HG02759 (cell line): ENCODE data around the gene RARA.
"Not testable (repeated sequence)": the region's sequence is repeated elsewhere in the genome, so short reads cannot be mapped to it uniquely, and the experiment has no call there.

Source experiments
- ATAC-seq: cut with Tn5 transposase; IDR thresholded peaks from one replicate; pipeline ENCODE4 v1.9.1; 2021; ENCODE audit warnings: mild to moderate bottlenecking, moderate library complexity; ENCODE audit not compliant: unreplicated experiment

The RARA gene

GRCh38 chr17:40297511-40297910 is 11.5 kb upstream of the RARA start:
- ATAC-seq, result no peak

GRCh38 chr17:40298726-40299125 is 10.3 kb upstream of the RARA start:
- no peak for ATAC-seq

- ATAC-seq, result not testable (repeated sequence)
Measured at GRCh38 chr17:40299159-40299757, 9.7 kb upstream of the RARA start.

GRCh38 chr17:40301315-40301714 is 7.7 kb upstream of the RARA start:
- no peak for ATAC-seq

GRCh38 chr17:40303009-40303657 is 5.8 kb upstream of the RARA start:
- no peak for ATAC-seq

- ATAC-seq, result no peak
Measured at GRCh38 chr17:40303708-40304551, 5.0 kb upstream of the RARA start.

- ATAC-seq, result not testable (repeated sequence)
Measured at GRCh38 chr17:40304552-40304863, 4.5 kb upstream of the RARA start.

- not testable (repeated sequence) for ATAC-seq
Measured at GRCh38 chr17:40304866-40305265, 4.1 kb upstream of the RARA start.

- no peak for ATAC-seq
Measured at GRCh38 chr17:40306395-40306794, 2.6 kb upstream of the RARA start.

- no peak for ATAC-seq
Measured at GRCh38 chr17:40307001-40307730, 1.8 kb upstream of the RARA start.

GRCh38 chr17:40307740-40308239 is 1.2 kb upstream of the RARA start:
- ATAC-seq, result no peak

- no peak for ATAC-seq
Measured at GRCh38 chr17:40309949-40310510, 1.1 kb downstream of the RARA start.

- ATAC-seq, result no peak
Measured at GRCh38 chr17:40310882-40311391, 2.0 kb downstream of the RARA start.

- no peak for ATAC-seq
Measured at GRCh38 chr17:40311575-40311974, 2.6 kb downstream of the RARA start.

GRCh38 chr17:40312131-40312731 is 3.3 kb downstream of the RARA start:
- ATAC-seq, result peak; percentile 34

GRCh38 chr17:40312893-40313667 is 4.1 kb downstream of the RARA start:
- no peak for ATAC-seq

GRCh38 chr17:40313668-40314583 is 4.9 kb downstream of the RARA start:
- no peak for ATAC-seq

- no peak for ATAC-seq
Measured at GRCh38 chr17:40314584-40314956, 5.6 kb downstream of the RARA start.

- ATAC-seq, result no peak
Measured at GRCh38 chr17:40315206-40315605, 6.2 kb downstream of the RARA start.
